Pancreas (tissue), 10 donors: ENCODE data around the gene FBXO7. TPM values are rescaled to one million over a fixed set of nuclear protein-coding genes. Genes with fewer than 3 reads are reported as not detected.
A peak's percentile ranks its signal among the peaks of the same experiment; 100 is the strongest.

Source experiments
- ATAC-seq, 4 donors: fragments of 200-7000 bp; cut with Tn5 transposase; one replicate each; pipeline versions ENCODE4 v1.8.0 to v1.9.1; 2020; ENCODE audit warnings: mild to moderate bottlenecking in 4 of 4, moderate library complexity in 4 of 4
- DNase-seq, 6 donors: peaks; one replicate each; pipeline ENCODE4 v3.0.0-alpha.2; 2020
- FAIRE-seq: peaks from 2 replicates; lab custom pipeline; 2012; peaks lifted over from hg19 to GRCh38; lab: Jason Lieb, UNC
- H3K27ac ChIP-seq, 4 donors: fragments of 200-600 bp; sonication (generic); 1 replicate in 3 of 4; 2 replicates in 1 of 4; pipeline versions ENCODE4 v1.5.0 to v1.8.0; 2020
- H3K27me3 ChIP-seq, 4 donors: fragments of 200-600 bp; one replicate each; pipeline ENCODE4 v1.8.0; 2021
- H3K36me3 ChIP-seq, 3 donors: fragments of 200-600 bp; sonication (generic) in 1 of 3; one replicate each; pipeline versions ENCODE4 v1.5.0 to v1.8.0; 2020 to 2021
- H3K4me1 ChIP-seq, 3 donors: fragments of 200-600 bp; one replicate each; pipeline ENCODE4 v1.8.0; 2021
- H3K4me3 ChIP-seq, 4 donors: fragments of 200-600 bp; sonication (generic) in 2 of 4; one replicate each; pipeline versions ENCODE4 v1.5.0 to v1.8.0; 2020 to 2021
- H3K9me3 ChIP-seq, 4 donors: fragments of 200-600 bp; one replicate each; pipeline ENCODE4 v1.8.0; 2021
- WGBS, 2 donors: extraction: QIAGEN DNeasy Blood & Tissue Kit; methylation state at CpG; one replicate each; pipeline ENCODE4 v1.1.7; 2013; 5-methylcytosine and 5-hydroxymethylcytosine counted together
- intact Hi-C, 3 donors: fragments of 100-400 bp; cut with DNase I; formaldehyde crosslinking; loops; one replicate each; pipeline versions ENCODE4 v1.11.1 to v1.14.2; 2022
- polyA plus RNA-seq, 2 donors: library from polyadenylated mRNA; stranded (reverse); fragments of 200-250 nt; gene quantifications; one replicate each; pipeline ENCODE4 v1.2.3, GENCODE V29; 2013
- total RNA-seq, 6 donors: library from RNA; stranded (reverse); fragmentation: NEBNext Ultra II Directional in 4 of 6; extraction: Animal tissue kit (Norgen Biotek cat#: 25700) in 4 of 6; gene quantifications; one replicate each; pipeline versions ENCODE4 v1.2.1 to v1.2.4, GENCODE V29; 2021 to 2023
- TF ChIP-seq, protein P1 (sequence below), 4 donors: fragments of 200-600 bp; sonication (generic) in 3 of 4; IDR thresholded peaks; one replicate each; pipeline versions ENCODE4 v1.5.0 to v1.8.0; 2021; ENCODE audit warnings: antibody characterized with exemption in 4 of 4
- donor health status: healthy with polysubstance abuse.
- donor health status: DM: no; HTN: no; CAD: no; lungs with moderate emphysema.
- donor health status: DM: no; HTN: no; CAD: no.
- donor health status: control.
- donor health status: control.
- donor health status: Bipolar disorder and iron deficiency.
- donor health status: DM: yes; HTN: yes; CAD: no.
- donor health status: DM: no; HTN: no; CAD: no.
- donor health status: DM: no; HTN: no; CAD: no.
- donor health status: DM: yes; HTN: yes; CAD: no.

The FBXO7 gene
- total RNA-seq (10 to 100 TPM; 24.4 to 40.2 (median 28.7) TPM), polyA plus RNA-seq (10 to 100 TPM; 22.5 to 57.0 TPM)

DNA sequence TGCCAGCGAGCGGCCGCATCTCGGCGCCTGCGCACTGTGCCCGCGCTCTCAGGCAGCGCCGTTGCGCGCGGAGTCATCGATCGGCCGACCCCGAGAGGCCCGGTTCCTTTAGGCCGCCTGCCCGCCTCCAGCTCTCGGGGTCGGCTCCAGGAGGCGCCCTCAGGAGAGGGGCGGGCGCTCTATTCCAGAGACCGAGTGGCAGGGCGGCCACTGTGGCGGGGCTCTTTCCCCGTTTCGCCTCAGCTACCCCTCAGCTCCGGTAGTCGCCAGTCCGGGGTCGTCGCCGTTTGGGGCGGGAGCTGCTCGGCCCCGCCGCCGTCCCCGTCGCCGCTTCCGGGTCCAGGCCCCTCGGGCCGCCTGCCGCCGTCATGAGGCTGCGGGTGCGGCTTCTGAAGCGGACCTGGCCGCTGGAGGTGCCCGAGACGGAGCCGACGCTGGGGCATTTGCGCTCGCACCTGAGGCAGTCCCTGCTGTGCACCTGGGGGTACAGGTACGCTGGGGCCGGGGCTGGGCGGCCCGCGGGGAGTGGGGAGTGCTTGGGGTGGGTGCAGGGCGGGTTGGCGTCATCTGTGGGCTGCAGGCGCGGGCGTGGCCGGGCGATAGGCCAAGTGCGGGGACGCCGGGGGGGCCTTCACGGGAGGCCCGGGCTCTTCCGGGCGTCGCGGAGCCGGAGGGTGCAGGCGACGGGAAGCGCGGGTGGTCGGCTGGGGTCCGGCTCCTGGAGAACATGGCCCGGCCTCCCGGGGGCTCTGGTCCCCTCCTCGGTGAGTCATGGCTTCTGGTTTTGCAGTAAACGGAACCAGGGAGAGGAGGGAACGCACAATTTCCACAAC lies at the start of gene FBXO7:
Gene FBXO7 (plus strand): TSS at position 177 of the 833 bp plus-strand sequence. CDS start 192 bp downstream, at position 369.
- H3K27me3 ChIP-seq = no peaks in the 10 kb centered on the region
- H3K36me3 ChIP-seq = no peaks in the 10 kb centered on the region
- peak within 1 kb of the TSS; percentile 97 to 100 (median 100) for H3K27ac ChIP-seq
- H3K4me3 ChIP-seq = peak within 1 kb of the TSS; percentile 75 to 96 (median 88)
- no peaks in the 10 kb centered on the region for H3K9me3 ChIP-seq
- FAIRE-seq = no peak
- 1% methylated on average over 82 to 92 of the region's 92 CpGs for WGBS, 2 donors
- H3K4me1 ChIP-seq = peaks cover 7 to 22% (median 18%) of the 10 kb centered on the region in 3 donors
- TF ChIP-seq, protein P1, sequence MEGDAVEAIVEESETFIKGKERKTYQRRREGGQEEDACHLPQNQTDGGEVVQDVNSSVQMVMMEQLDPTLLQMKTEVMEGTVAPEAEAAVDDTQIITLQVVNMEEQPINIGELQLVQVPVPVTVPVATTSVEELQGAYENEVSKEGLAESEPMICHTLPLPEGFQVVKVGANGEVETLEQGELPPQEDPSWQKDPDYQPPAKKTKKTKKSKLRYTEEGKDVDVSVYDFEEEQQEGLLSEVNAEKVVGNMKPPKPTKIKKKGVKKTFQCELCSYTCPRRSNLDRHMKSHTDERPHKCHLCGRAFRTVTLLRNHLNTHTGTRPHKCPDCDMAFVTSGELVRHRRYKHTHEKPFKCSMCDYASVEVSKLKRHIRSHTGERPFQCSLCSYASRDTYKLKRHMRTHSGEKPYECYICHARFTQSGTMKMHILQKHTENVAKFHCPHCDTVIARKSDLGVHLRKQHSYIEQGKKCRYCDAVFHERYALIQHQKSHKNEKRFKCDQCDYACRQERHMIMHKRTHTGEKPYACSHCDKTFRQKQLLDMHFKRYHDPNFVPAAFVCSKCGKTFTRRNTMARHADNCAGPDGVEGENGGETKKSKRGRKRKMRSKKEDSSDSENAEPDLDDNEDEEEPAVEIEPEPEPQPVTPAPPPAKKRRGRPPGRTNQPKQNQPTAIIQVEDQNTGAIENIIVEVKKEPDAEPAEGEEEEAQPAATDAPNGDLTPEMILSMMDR (IDR thresholded peaks at IDR 0.05) = no peak
- peak; percentile 88 to 93 (median 92) for ATAC-seq
- intact Hi-C loops = loop anchor here in 1 of 3 donors (10.0 kb wide), 1 partner anchor 500 kb away; no protein-coding TSS in a partner anchor
- DNase-seq = peak; percentile 87 to 96 (median 91)

DNA sequence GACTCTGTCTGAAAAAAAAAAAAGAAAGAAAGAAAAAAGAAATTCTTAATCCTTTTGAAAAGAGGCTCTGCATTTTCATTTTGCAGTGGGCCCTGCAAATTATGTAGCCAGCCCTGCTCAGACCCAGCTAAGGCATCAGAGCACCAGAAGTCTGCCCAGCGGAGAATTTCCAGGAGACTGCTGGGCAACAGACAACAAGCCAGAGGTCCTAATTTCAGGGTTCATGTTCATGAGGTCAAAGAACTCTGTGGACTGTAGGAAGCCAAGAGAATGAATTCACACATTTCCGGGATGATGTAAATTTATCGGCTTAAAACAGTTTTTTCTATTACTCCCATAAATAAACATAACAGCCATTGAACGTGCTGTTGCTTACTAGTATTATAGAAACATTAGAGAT lies 47.7 kb upstream of the FBXO7 start:
- H3K4me3 ChIP-seq = no peak overlapping the region
- H3K27me3 ChIP-seq = peaks cover 0 to 3% (median 0%) of the 10 kb centered on the region in 4 donors
- DNase-seq = no peak
- 65 to 76% methylated on average over 4 of the region's 4 CpGs for WGBS, 2 donors
- no peaks in the 10 kb centered on the region for H3K4me1 ChIP-seq
- no peak for ATAC-seq
- intact Hi-C loops = no loop called here
- H3K36me3 ChIP-seq = no peaks in the 10 kb centered on the region
- H3K9me3 ChIP-seq = no peaks in the 10 kb centered on the region
- no peak overlapping the region for H3K27ac ChIP-seq
- TF ChIP-seq, protein P1 (IDR thresholded peaks at IDR 0.05) = no peak
- FAIRE-seq = no peak

DNA sequence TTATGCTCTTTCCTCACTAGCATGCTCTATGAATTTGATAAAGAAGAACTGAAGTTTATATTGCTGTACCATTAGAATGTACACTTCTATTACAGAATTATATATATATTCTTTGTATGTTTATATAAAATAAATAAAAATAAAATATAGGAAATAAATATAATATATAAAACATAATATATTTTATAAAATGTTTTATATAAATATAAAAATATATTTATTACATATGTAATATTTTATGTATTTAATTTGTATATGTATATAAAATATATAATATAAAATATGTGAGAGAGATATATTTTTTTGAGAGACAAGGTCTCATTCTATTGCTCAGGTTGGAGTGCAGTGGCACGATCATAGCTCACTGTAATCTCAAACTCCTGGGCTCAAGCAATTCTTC lies 44.3 kb upstream of the FBXO7 start:
- DNase-seq = no peak
- ATAC-seq = no peak
- Histone ChIP-seq H3K36me3 (no peaks in the 10 kb centered on the region), H3K4me3 (no peak overlapping the region), H3K27ac (no peak overlapping the region), H3K27me3 (no peaks in the 10 kb centered on the region), H3K9me3 (no peaks in the 10 kb centered on the region), H3K4me1 (no peaks in the 10 kb centered on the region)
- TF ChIP-seq, protein P1 (IDR thresholded peaks at IDR 0.05) = no peak
- 75% methylated on average over 1 of the region's 1 CpG for WGBS, 2 donors
- intact Hi-C loops = no loop called here
- FAIRE-seq = peak; percentile 93

DNA sequence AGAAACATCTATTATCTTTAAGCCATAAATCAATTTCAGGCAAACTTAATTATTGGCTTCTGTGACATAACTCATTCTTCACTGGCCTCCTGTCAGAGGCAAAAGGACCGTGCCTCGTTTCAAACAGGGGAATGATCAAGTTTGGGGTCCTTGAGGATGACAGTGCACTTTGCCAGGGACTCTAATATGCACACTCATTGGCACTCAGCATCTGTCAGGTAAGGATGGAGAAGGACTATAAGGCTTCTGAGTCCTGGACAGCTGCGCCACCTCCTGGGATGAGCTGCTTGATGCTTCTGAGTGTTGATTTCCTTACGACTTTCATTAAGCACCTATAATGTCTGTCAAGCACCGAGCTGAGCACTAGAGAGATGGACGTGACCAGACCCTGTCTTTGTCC lies 30.5 kb upstream of the FBXO7 start:
- Histone ChIP-seq H3K27ac (no peak overlapping the region), H3K27me3 (no peaks in the 10 kb centered on the region), H3K4me1 (no peaks in the 10 kb centered on the region), H3K4me3 (no peak overlapping the region), H3K36me3 (no peaks in the 10 kb centered on the region), H3K9me3 (no peaks in the 10 kb centered on the region)
- 23 to 32% methylated on average over 6 of the region's 6 CpGs for WGBS, 2 donors
- intact Hi-C loops = no loop called here
- no peak for FAIRE-seq
- no peak for ATAC-seq
- TF ChIP-seq, protein P1 (IDR thresholded peaks at IDR 0.05) = no peak
- DNase-seq = no peak

DNA sequence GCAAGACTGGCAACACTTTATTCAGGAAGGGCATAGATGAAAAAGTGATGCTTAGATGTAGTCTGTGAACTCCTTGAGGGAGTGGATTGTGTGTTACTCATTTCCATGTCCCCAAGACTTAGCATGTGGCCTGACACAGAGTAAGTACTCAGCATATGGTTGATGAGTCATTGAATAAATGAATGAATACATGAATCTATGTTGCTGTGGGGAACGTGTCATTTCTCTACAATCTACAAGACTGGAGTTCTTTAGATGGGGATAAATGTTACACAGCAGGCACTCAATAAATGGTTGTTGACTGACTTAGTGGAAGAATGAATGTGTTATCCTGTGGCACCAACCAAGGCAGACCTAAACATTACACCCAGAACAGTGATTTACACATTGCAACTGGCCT lies 28.3 kb upstream of the FBXO7 start:
- no peaks in the 10 kb centered on the region for H3K36me3 ChIP-seq
- TF ChIP-seq, protein P1 (IDR thresholded peaks at IDR 0.05) = no peak
- H3K9me3 ChIP-seq = no peaks in the 10 kb centered on the region
- no peaks in the 10 kb centered on the region for H3K27me3 ChIP-seq
- DNase-seq (no peak), ATAC-seq (no peak), FAIRE-seq (no peak)
- no peak overlapping the region for H3K27ac ChIP-seq
- no peaks in the 10 kb centered on the region for H3K4me1 ChIP-seq
- WGBS, 2 donors = 33 to 34% methylated on average over 1 of the region's 1 CpG
- intact Hi-C loops = no loop called here
- H3K4me3 ChIP-seq = no peak overlapping the region
